H1 (cell line): ENCODE measurements around the gene PLOD1. TPM values are rescaled to one million over a fixed set of nuclear protein-coding genes. Genes with fewer than 3 reads are reported as not detected.

Source experiments
- ASH2L ChIP-seq: fragments of 200-600, 300-600 bp; sonication (generic); IDR thresholded peaks from one replicate; pipeline ENCODE4 v1.7.1; 2017; ENCODE audit warnings: low read length
- EZH2 ChIP-seq: fragments of 200-600 bp; sonication (generic); IDR thresholded peaks from 2 replicates; pipeline ENCODE4 v1.7.1; 2012; ENCODE audit warnings: low read depth, mild to moderate bottlenecking, moderate library complexity, low read length, inconsistent platforms; ENCODE audit not compliant: severe bottlenecking
- GABPA ChIP-seq: IDR thresholded peaks from 2 replicates; pipeline ENCODE4 v1.6.1; 2011; ENCODE audit warnings: mild to moderate bottlenecking, low read length, moderate library complexity, borderline replicate concordance; ENCODE audit not compliant: insufficient read depth
- RAD21 ChIP-seq, 2 experiments: IDR thresholded peaks in 1 of 2; conservative IDR thresholded peaks in 1 of 2; 2 replicates each; pipeline ENCODE4 v1.6.1; 2011; ENCODE audit warnings: low read depth in 2 of 2, low read length in 2 of 2, improper control_type of control experiment in 1 of 2, inconsistent platforms in 1 of 2, mild to moderate bottlenecking in 1 of 2, moderate library complexity in 1 of 2
- TAF1 ChIP-seq: IDR thresholded peaks from 2 replicates; pipeline ENCODE4 v1.6.1; 2011; ENCODE audit warnings: mild to moderate bottlenecking, low read depth, low read length
- polyA plus RNA-seq, 7 experiments: library from polyadenylated mRNA; depleted of rRNA in 3 of 7; stranded (reverse) in 5 of 7; unstranded in 2 of 7; fragments of >200 nt in 5 of 7; fragments of 200-250 nt in 2 of 7; gene quantifications; 1 replicate in 5 of 7; 2 replicates in 1 of 7; 4 replicates in 1 of 7; pipeline versions ENCODE4 v1.2.1 to v1.2.3, GENCODE V29; 2011 to 2013; ENCODE audit warnings: missing spikeins in 2 of 7, mixed read lengths in 2 of 7
- total RNA-seq: library from RNA; stranded (reverse); fragmentation: NEBNext Ultra II Directional; extraction: Animal tissue kit (Norgen Biotek cat#: 25700); gene quantifications from 2 replicates; pipeline ENCODE4 v1.2.1, GENCODE V29; 2021
- TF ChIP-seq, protein P1 (sequence below): fragments of 300-600 bp; sonication (generic); IDR thresholded peaks from 2 replicates; pipeline ENCODE4 v1.7.1; 2012; ENCODE audit warnings: low read length, moderate library complexity, mild to moderate bottlenecking, inconsistent platforms; ENCODE audit not compliant: insufficient replicate concordance
- TF ChIP-seq, protein P2 (sequence below), 3 experiments: IDR thresholded peaks; 1 replicate in 2 of 3; 2 replicates in 1 of 3; pipeline versions ENCODE4 v1.5.1 to v1.6.1; 2011; ENCODE audit warnings: low read length in 3 of 3, mild to moderate bottlenecking in 3 of 3, inconsistent platforms in 2 of 3, low read depth in 1 of 3, moderate library complexity in 1 of 3; ENCODE audit not compliant: insufficient read depth in 1 of 3; ENCODE audit errors: control extremely low read depth in 1 of 3

The PLOD1 gene
- total and polyA plus RNA-seq, 2 of the 8 experiments (the other 6 are each of a cell fraction or from before 2014, with no cell fraction given), result 44.9 to 51.8 TPM

DNA sequence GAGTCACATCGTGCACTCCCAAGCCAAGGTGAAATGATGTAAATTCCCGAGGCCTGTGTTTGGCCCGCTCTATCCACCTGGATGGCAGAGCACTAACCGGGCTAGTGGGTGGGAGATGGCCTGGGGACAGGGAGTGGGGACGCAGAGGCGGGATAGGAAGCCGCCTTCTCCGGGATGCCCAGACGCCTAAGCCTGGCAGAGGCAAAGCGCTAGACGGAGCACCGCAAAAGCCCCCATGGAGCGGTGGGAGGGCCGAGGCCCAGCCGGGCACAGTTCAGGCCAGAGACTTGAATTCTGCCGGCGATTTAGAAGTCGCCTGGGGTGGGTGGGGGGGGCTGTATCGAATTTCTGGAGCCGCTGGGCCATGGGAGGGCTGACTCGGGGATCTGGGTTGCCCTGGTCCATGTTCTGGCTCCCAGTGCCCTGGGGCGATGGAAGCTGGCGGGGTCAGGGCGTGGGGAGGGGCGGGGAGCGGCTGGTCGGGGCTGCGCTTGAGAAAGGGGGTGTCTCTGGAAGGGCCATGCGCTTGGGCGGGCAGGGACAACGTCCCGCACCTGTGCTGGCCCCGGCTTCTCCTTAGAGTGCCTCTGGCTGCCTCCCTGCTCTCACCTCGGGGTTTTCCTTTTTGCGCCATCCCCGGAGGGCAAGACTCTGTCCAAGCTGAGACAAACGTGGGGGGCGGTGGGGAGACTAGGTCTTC lies 36.3 kb upstream of the PLOD1 start (continued):
- TF ChIP-seq, protein P1, sequence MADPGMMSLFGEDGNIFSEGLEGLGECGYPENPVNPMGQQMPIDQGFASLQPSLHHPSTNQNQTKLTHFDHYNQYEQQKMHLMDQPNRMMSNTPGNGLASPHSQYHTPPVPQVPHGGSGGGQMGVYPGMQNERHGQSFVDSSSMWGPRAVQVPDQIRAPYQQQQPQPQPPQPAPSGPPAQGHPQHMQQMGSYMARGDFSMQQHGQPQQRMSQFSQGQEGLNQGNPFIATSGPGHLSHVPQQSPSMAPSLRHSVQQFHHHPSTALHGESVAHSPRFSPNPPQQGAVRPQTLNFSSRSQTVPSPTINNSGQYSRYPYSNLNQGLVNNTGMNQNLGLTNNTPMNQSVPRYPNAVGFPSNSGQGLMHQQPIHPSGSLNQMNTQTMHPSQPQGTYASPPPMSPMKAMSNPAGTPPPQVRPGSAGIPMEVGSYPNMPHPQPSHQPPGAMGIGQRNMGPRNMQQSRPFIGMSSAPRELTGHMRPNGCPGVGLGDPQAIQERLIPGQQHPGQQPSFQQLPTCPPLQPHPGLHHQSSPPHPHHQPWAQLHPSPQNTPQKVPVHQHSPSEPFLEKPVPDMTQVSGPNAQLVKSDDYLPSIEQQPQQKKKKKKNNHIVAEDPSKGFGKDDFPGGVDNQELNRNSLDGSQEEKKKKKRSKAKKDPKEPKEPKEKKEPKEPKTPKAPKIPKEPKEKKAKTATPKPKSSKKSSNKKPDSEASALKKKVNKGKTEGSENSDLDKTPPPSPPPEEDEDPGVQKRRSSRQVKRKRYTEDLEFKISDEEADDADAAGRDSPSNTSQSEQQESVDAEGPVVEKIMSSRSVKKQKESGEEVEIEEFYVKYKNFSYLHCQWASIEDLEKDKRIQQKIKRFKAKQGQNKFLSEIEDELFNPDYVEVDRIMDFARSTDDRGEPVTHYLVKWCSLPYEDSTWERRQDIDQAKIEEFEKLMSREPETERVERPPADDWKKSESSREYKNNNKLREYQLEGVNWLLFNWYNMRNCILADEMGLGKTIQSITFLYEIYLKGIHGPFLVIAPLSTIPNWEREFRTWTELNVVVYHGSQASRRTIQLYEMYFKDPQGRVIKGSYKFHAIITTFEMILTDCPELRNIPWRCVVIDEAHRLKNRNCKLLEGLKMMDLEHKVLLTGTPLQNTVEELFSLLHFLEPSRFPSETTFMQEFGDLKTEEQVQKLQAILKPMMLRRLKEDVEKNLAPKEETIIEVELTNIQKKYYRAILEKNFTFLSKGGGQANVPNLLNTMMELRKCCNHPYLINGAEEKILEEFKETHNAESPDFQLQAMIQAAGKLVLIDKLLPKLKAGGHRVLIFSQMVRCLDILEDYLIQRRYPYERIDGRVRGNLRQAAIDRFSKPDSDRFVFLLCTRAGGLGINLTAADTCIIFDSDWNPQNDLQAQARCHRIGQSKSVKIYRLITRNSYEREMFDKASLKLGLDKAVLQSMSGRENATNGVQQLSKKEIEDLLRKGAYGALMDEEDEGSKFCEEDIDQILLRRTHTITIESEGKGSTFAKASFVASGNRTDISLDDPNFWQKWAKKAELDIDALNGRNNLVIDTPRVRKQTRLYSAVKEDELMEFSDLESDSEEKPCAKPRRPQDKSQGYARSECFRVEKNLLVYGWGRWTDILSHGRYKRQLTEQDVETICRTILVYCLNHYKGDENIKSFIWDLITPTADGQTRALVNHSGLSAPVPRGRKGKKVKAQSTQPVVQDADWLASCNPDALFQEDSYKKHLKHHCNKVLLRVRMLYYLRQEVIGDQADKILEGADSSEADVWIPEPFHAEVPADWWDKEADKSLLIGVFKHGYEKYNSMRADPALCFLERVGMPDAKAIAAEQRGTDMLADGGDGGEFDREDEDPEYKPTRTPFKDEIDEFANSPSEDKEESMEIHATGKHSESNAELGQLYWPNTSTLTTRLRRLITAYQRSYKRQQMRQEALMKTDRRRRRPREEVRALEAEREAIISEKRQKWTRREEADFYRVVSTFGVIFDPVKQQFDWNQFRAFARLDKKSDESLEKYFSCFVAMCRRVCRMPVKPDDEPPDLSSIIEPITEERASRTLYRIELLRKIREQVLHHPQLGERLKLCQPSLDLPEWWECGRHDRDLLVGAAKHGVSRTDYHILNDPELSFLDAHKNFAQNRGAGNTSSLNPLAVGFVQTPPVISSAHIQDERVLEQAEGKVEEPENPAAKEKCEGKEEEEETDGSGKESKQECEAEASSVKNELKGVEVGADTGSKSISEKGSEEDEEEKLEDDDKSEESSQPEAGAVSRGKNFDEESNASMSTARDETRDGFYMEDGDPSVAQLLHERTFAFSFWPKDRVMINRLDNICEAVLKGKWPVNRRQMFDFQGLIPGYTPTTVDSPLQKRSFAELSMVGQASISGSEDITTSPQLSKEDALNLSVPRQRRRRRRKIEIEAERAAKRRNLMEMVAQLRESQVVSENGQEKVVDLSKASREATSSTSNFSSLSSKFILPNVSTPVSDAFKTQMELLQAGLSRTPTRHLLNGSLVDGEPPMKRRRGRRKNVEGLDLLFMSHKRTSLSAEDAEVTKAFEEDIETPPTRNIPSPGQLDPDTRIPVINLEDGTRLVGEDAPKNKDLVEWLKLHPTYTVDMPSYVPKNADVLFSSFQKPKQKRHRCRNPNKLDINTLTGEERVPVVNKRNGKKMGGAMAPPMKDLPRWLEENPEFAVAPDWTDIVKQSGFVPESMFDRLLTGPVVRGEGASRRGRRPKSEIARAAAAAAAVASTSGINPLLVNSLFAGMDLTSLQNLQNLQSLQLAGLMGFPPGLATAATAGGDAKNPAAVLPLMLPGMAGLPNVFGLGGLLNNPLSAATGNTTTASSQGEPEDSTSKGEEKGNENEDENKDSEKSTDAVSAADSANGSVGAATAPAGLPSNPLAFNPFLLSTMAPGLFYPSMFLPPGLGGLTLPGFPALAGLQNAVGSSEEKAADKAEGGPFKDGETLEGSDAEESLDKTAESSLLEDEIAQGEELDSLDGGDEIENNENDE, result no peak
- TF ChIP-seq, protein P2, sequence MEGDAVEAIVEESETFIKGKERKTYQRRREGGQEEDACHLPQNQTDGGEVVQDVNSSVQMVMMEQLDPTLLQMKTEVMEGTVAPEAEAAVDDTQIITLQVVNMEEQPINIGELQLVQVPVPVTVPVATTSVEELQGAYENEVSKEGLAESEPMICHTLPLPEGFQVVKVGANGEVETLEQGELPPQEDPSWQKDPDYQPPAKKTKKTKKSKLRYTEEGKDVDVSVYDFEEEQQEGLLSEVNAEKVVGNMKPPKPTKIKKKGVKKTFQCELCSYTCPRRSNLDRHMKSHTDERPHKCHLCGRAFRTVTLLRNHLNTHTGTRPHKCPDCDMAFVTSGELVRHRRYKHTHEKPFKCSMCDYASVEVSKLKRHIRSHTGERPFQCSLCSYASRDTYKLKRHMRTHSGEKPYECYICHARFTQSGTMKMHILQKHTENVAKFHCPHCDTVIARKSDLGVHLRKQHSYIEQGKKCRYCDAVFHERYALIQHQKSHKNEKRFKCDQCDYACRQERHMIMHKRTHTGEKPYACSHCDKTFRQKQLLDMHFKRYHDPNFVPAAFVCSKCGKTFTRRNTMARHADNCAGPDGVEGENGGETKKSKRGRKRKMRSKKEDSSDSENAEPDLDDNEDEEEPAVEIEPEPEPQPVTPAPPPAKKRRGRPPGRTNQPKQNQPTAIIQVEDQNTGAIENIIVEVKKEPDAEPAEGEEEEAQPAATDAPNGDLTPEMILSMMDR (IDR thresholded peaks at IDR 0.05; ENCODE audit: control extremely low read depth in 1 of 3, insufficient read depth in 1 of 3, low read depth in 1 of 3, low read length in 3 of 3), result no peak
- TF ChIP-seq EZH2, result no peak
- TF ChIP-seq RAD21 (IDR thresholded peaks at IDR 0.05 in 1 of 2, conservative IDR thresholded peaks at IDR 0.05 in 1 of 2; ENCODE audit: low read depth in 2 of 2, low read length in 2 of 2), result no peak
- TF ChIP-seq TAF1, result no peak
- TF ChIP-seq ASH2L, result no peak
- TF ChIP-seq GABPA, result no peak
